ENCODE data around the gene STEAP1B. TPM values are rescaled to one million over a fixed set of nuclear protein-coding genes. Genes with fewer than 3 reads are reported as not detected.
"Not testable (repeated sequence)": the region's sequence is repeated elsewhere in the genome, so short reads cannot be mapped to it uniquely, and the experiment has no call there.

STEAP1B gene
- total RNA-seq, 4 donors from 2014 or later = 1.2 to 3.5 TPM; not detected in 2

- Histone ChIP-seq H3K27ac (no peak overlapping the region), H3K4me1 (no peaks in the 10 kb centered on the region), H3K9me3 (no peaks in the 10 kb centered on the region), H3K4me3 (no peak overlapping the region), H3K36me3 (no peaks in the 10 kb centered on the region), H3K27me3 (no peaks in the 10 kb centered on the region)
- no peak for TF ChIP-seq CTCF (IDR thresholded peaks at IDR 0.05)
- no peak for TF ChIP-seq POLR2A (IDR thresholded peaks at IDR 0.05)
- intact Hi-C loops (cut with DNase I; ENCODE audit: low total_unique reads) = no loop called here
- DNase-seq = no peak
Observed at GRCh38 chr7:22442882-22443369, 57.1 kb downstream of the STEAP1B start.

GRCh38 chr7:22442187-22442881, 57.7 kb downstream of the STEAP1B start:
- no peak overlapping the region for H3K27ac ChIP-seq

GRCh38 chr7:22441157-22441556, 58.8 kb downstream of the STEAP1B start:
- TF ChIP-seq CTCF (IDR thresholded peaks at IDR 0.05) (no peak), POLR2A (IDR thresholded peaks at IDR 0.05) (no peak)
- Histone ChIP-seq H3K4me3 (no peak overlapping the region), H3K27ac (no peak overlapping the region), H3K36me3 (no peaks in the 10 kb centered on the region), H3K4me1 (no peaks in the 10 kb centered on the region), H3K9me3 (no peaks in the 10 kb centered on the region), H3K27me3 (no peaks in the 10 kb centered on the region)
- intact Hi-C loops (cut with DNase I; ENCODE audit: low total_unique reads) = no loop called here
- DNase-seq = no peak

More at GRCh38 chr7:22442187-22442881, 57.7 kb downstream of the STEAP1B start:
- Histone ChIP-seq H3K4me1 (no peaks in the 10 kb centered on the region), H3K36me3 (no peaks in the 10 kb centered on the region), H3K27me3 (no peaks in the 10 kb centered on the region), H3K4me3 (no peak overlapping the region), H3K9me3 (no peaks in the 10 kb centered on the region)
- TF ChIP-seq CTCF (IDR thresholded peaks at IDR 0.05) (no peak), POLR2A (IDR thresholded peaks at IDR 0.05) (no peak)
- intact Hi-C loops (cut with DNase I; ENCODE audit: low total_unique reads) = no loop called here
- no peak for DNase-seq

GRCh38 chr7:22438994-22439393, 61.0 kb downstream of the STEAP1B start:
- intact Hi-C loops (cut with DNase I; ENCODE audit: low total_unique reads) = no loop called here
- Histone ChIP-seq H3K4me3 (no peak overlapping the region), H3K36me3 (no peaks in the 10 kb centered on the region), H3K27ac (no peak overlapping the region), H3K27me3 (no peaks in the 10 kb centered on the region), H3K9me3 (no peaks in the 10 kb centered on the region), H3K4me1 (no peaks in the 10 kb centered on the region)
- no peak for DNase-seq
- TF ChIP-seq POLR2A (IDR thresholded peaks at IDR 0.05) (no peak), CTCF (IDR thresholded peaks at IDR 0.05) (no peak)

GRCh38 chr7:22436552-22436951, 63.4 kb downstream of the STEAP1B start:
- intact Hi-C loops (cut with DNase I; ENCODE audit: low total_unique reads); DNase-seq; H3K36me3 ChIP-seq; H3K4me1 ChIP-seq; H3K27me3 ChIP-seq; H3K27ac ChIP-seq; H3K4me3 ChIP-seq; H3K9me3 ChIP-seq: not testable (repeated sequence)
